Neural progenitor cell (in vitro differentiated cells): Measurements from ENCODE around the gene BLOC1S1.

Experiments used
- CTCF ChIP-seq: fragments of 200-600 bp; sonication (generic); IDR thresholded peaks from 2 replicates; pipeline ENCODE4 v1.5.1; 2017; ENCODE audit warnings: antibody characterized with exemption, mild to moderate bottlenecking
- EZH2 ChIP-seq: fragments of 200-600 bp; sonication (generic); IDR thresholded peaks from 2 replicates; pipeline ENCODE4 v1.6.1; 2017; ENCODE audit warnings: antibody characterized with exemption, mild to moderate bottlenecking, moderate library complexity
- EZH2phosphoT487 ChIP-seq: fragments of 200-600 bp; sonication (generic); IDR thresholded peaks from 2 replicates; pipeline ENCODE4 v1.6.1; 2017; ENCODE audit warnings: antibody characterized with exemption

- TF ChIP-seq CTCF, result no peak
- no peak for TF ChIP-seq EZH2
- no peak for TF ChIP-seq EZH2phosphoT487
These were observed 18.2 kb upstream of the BLOC1S1 start for GRCh38 chr12:55697686-55698085.
